Right atrium auricular region (tissue), 2 donors: ENCODE data around the gene ZBTB46. TPM values are rescaled to one million over a fixed set of nuclear protein-coding genes. Genes with fewer than 3 reads are reported as not detected.
"Not testable (repeated sequence)": the region's sequence is repeated elsewhere in the genome, so short reads cannot be mapped to it uniquely, and the experiment has no call there.

Experiments
- DNase-seq: peaks from one replicate; pipeline ENCODE4 v3.0.0-alpha.2; 2019; ENCODE audit warnings: low spot score
- H3K27ac ChIP-seq, 2 donors: fragments of 200-600 bp; sonication (generic); 1 replicate in 1 of 2; 2 replicates in 1 of 2; pipeline ENCODE4 v1.5.1; 2016 to 2019
- H3K27me3 ChIP-seq, 2 donors: fragments of 200-600 bp; sonication (generic); one replicate each; pipeline versions ENCODE4 v1.5.1 to v1.6.0; 2017 to 2019
- H3K36me3 ChIP-seq: fragments of 200-600 bp; sonication (generic); one replicate; pipeline ENCODE4 v1.5.1; 2016
- H3K4me1 ChIP-seq, 2 donors: fragments of 200-600 bp; sonication (generic); one replicate each; pipeline versions ENCODE4 v1.5.1 to v1.6.0; 2017 to 2019
- H3K4me3 ChIP-seq, 2 donors: fragments of 200-600 bp; sonication (generic); 1 replicate in 1 of 2; 2 replicates in 1 of 2; pipeline ENCODE4 v1.5.1; 2017 to 2019; ENCODE audit warnings: mild to moderate bottlenecking in 1 of 2, moderate library complexity in 1 of 2
- H3K9me3 ChIP-seq, 2 donors: fragments of 200-600 bp; sonication (generic); one replicate each; pipeline ENCODE4 v1.5.1; 2019
- total RNA-seq, 2 donors: library from RNA; depleted of rRNA; stranded (reverse); fragments of >200 nt; gene quantifications; one replicate each; pipeline ENCODE4 v1.1.0, GENCODE V29; 2016
- TF ChIP-seq, protein P1 (sequence below), 2 donors: fragments of 200-600 bp; sonication (generic); IDR thresholded peaks; one replicate each; pipeline ENCODE4 v1.5.1; 2019; ENCODE audit warnings: antibody characterized with exemption in 2 of 2

The ZBTB46 gene
- total RNA-seq, 2 donors from 2014 or later = 12.2 to 17.8 TPM

DNA sequence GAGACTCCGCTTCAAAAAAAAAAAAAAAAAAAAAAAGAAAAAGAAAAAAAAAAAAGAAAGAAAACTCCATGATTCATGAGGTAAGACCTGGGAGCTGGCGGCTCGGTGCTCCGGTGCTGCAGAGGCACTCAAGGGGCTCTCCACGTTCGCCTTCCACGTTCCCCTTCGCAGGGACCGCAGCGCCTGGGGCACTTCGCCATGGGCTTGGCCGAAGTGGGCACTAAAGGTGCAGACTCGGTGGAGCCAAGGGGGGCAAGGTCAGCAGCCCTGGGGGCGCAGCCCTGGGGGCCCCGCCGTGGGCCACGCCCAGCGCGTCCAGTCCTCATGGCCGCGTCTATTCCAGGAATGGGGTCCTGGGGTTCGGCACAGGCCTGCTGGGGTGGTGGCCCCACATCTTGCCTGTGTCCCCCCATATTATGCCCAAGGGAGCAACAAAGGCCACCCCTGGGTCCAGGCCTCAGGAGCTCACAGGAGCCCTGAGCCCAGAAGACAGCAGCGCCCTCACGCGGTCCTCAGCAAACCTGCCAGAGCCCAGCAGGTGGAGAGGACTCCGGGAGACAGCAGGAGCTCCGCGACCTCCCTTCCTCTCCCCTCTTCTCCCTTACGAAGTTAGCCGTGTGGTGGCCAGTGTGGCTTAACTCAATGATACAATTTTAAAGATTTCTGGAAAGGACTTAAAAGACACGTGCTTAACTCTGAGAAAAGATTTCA lies 21.9 kb downstream of the ZBTB46 start:
- DNase-seq = no peak
- H3K27ac ChIP-seq = no peak overlapping the region

DNA sequence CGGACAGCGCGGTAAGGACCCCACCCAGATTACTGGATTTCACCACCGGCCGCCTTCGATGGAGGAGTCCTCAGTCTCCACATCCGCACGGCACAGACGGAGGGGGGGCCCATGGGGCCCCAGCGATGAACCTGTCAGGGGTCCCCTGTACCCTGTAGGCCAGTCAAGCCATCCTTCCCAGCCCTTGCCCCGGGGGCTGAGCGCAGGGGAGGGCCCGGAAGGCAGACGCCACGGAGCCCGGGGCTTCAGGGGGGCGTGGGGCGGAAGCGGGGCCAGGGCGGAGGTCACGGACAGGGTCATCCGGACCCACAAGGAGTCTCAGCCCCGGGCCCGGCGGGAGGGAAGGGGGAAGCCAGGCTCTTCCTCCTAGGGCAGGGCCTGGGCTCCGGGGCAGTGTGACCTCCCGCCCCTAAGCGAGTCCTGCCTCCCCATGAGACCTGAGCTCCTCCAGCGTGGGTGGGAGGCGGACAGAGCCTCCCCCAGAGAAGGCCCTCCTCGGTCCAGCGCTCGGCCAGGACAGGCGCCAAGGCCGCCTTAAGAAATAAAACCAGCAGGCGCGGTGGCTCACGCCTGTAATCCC lies 22.8 kb downstream of the ZBTB46 start:
- no peak for DNase-seq
- H3K9me3 ChIP-seq = no peaks in the 10 kb centered on the region
- H3K36me3 ChIP-seq = no peaks in the 10 kb centered on the region
- no peak overlapping the region for H3K27ac ChIP-seq
- no peaks in the 10 kb centered on the region for H3K27me3 ChIP-seq
- TF ChIP-seq, protein P1, sequence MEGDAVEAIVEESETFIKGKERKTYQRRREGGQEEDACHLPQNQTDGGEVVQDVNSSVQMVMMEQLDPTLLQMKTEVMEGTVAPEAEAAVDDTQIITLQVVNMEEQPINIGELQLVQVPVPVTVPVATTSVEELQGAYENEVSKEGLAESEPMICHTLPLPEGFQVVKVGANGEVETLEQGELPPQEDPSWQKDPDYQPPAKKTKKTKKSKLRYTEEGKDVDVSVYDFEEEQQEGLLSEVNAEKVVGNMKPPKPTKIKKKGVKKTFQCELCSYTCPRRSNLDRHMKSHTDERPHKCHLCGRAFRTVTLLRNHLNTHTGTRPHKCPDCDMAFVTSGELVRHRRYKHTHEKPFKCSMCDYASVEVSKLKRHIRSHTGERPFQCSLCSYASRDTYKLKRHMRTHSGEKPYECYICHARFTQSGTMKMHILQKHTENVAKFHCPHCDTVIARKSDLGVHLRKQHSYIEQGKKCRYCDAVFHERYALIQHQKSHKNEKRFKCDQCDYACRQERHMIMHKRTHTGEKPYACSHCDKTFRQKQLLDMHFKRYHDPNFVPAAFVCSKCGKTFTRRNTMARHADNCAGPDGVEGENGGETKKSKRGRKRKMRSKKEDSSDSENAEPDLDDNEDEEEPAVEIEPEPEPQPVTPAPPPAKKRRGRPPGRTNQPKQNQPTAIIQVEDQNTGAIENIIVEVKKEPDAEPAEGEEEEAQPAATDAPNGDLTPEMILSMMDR (IDR thresholded peaks at IDR 0.05) = no peak
- H3K4me1 ChIP-seq = peaks cover 0 to 11% of the 10 kb centered on the region in 2 donors
- no peak overlapping the region for H3K4me3 ChIP-seq

More for the DNA sequence above, 21.9 kb downstream of the ZBTB46 start:
- H3K4me1 ChIP-seq = peaks cover 0 to 9% of the 10 kb centered on the region in 2 donors
- TF ChIP-seq, protein P1 (IDR thresholded peaks at IDR 0.05) = no peak
- H3K9me3 ChIP-seq = no peaks in the 10 kb centered on the region
- no peak overlapping the region for H3K4me3 ChIP-seq
- H3K27me3 ChIP-seq = no peaks in the 10 kb centered on the region
- H3K36me3 ChIP-seq = no peaks in the 10 kb centered on the region

DNA sequence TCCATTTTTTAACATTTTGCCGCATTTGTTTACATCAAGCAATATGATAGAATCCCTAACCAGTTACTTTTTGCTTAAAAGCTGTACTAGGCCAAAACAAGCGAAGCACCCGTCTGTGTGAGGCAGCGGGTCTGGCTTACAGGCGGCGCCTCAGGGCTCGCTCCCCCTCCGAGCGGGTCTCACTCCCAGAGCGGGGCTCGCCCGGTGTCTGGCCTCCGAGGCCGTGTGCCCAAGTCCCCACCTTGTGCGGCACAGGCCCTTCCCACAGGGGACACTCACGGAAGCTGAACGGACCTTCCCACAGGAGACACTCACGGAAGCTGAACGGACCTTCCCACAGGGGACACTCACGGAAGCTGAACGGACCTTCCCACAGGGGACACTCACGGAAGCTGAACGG lies 23.4 kb downstream of the ZBTB46 start:
- no peak overlapping the region for H3K27ac ChIP-seq
- H3K9me3 ChIP-seq = no peaks in the 10 kb centered on the region
- no peaks in the 10 kb centered on the region for H3K27me3 ChIP-seq
- DNase-seq = no peak
- no peak overlapping the region for H3K4me3 ChIP-seq
- TF ChIP-seq, protein P1 (IDR thresholded peaks at IDR 0.05) = no peak
- H3K4me1 ChIP-seq = peaks cover 0 to 11% of the 10 kb centered on the region in 2 donors
- no peaks in the 10 kb centered on the region for H3K36me3 ChIP-seq

DNA sequence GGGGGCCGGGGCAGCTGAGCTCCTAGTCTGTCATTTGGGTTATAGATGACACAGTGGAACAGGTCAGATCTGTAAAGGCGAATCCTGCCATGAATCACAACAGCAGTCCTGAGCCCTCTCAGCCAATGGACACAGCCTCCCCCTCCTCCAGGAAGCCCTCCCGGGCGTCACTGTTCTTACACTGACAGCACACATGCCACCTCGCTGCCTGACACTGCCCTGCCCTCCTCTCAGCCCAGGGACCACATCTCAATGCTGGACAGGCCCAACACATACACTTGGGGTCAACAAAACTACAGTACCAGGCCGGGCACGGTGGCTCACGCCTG lies 26.8 kb downstream of the ZBTB46 start:
- TF ChIP-seq, protein P1 (IDR thresholded peaks at IDR 0.05) = no peak
- Histone ChIP-seq H3K36me3 (no peaks in the 10 kb centered on the region), H3K27me3 (no peaks in the 10 kb centered on the region), H3K4me1 (peaks cover 0 to 5% of the 10 kb centered on the region in 2 donors), H3K4me3 (no peak overlapping the region), H3K9me3 (no peaks in the 10 kb centered on the region), H3K27ac (no peak overlapping the region)
- no peak for DNase-seq

DNA sequence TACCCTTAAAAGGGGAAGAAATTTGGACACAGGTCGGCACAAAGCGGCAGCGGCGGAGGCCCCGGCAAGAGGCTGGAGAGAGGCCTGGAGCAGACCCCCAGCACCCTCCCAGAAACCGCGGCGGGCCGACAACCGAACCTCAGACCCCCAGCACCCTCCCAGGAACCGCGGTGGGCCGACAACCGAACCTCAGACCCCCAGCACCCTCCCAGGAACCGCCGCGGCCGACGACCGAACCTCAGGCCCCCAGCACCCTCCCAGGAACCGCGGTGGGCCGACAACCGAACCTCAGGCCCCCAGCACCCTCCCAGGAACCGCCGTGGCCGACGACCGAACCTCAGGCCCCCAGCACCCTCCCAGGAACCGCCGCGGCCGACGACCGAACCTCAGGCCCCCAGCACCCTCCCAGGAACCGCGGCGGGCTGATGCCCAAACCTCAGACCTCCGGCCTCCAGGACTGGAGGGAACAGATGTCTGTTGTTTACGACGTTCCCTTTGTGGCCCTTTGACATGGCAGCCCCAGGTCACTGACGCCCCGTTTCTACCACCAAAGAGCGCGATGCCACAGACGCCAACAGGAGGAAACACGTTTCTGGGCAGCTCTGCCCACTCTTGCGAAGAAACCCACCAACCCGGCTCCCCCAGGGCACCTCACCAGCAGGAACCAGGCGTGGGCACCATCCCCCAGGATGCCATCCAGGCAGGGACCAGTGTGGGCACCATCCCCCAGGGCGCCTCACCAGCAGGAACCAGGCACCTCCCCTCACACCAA lies 28.4 kb downstream of the ZBTB46 start:
- TF ChIP-seq, protein P1 (IDR thresholded peaks at IDR 0.05) = no peak
- H3K4me1 ChIP-seq = peaks cover 0 to 5% of the 10 kb centered on the region in 2 donors

DNA sequence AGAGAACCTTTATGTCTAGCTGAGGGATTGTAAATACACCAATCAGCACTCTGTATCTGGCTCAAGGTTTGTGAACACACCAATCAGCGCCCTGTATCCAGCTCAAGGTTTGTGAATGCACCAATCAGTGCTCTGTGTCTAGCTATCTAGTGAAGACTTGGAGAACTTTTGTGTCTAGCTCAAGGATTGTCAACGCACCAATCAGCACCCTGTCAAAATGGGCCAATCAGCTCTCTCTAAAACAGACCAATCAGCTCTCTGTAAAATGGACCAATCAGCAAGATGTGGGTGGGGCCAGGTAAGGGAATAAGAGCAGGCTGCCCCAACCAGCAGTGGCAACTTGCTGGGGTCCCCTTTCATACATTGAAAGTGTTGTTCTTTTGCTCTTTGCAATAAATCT lies 29.9 kb downstream of the ZBTB46 start:
- H3K9me3 ChIP-seq, H3K4me1 ChIP-seq, H3K27me3 ChIP-seq, H3K4me3 ChIP-seq, DNase-seq, H3K27ac ChIP-seq, H3K36me3 ChIP-seq: not testable (repeated sequence)

More for the DNA sequence above, 28.4 kb downstream of the ZBTB46 start:
- DNase-seq = no peak
- Histone ChIP-seq H3K27ac (no peak overlapping the region), H3K36me3 (no peaks in the 10 kb centered on the region), H3K9me3 (no peaks in the 10 kb centered on the region), H3K27me3 (no peaks in the 10 kb centered on the region), H3K4me3 (no peak overlapping the region)

DNA sequence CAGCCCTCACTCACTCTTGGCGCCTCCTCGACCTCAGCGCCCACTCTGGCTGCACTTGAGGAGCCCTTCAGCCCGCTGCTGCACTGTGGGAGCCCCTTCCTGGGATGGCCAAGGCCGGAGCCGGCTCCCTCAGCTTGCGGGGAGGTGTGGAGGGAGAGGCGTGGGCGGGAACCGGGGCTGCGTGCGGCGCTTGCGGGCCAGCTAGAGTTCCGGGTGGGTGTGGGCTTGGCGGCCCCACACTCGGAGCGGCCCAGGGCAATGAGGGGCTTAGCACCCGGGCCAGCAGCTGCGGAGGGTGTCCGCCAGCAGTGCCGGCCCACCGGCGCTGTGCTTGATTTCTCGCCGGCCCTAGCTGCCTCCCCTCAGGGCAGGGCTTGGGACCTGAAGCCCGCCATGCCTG lies 30.7 kb downstream of the ZBTB46 start:
- not testable (repeated sequence) for DNase-seq, H3K36me3 ChIP-seq, H3K27me3 ChIP-seq, H3K4me1 ChIP-seq, H3K9me3 ChIP-seq, H3K27ac ChIP-seq, H3K4me3 ChIP-seq

DNA sequence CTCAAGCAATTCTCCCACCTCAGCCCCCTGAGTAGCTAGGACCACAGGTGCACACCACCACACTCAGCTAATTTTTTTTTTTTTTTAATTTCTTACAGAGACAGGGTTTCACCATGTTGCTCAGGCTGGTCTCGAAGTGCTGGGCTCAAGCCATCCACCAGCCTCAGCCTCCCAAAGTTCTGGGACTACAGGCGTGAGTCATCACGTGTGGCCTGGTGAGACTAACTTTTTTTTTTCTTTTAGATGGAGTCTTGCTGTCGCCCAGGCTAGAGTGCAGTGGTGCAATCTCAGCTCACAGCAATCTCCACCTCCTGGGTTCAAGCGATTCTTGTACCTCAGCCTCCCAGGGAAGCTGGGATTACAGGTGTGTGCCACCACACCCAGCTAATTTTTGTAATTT lies 31.9 kb downstream of the ZBTB46 start:
- DNase-seq = not testable (repeated sequence)

DNA sequence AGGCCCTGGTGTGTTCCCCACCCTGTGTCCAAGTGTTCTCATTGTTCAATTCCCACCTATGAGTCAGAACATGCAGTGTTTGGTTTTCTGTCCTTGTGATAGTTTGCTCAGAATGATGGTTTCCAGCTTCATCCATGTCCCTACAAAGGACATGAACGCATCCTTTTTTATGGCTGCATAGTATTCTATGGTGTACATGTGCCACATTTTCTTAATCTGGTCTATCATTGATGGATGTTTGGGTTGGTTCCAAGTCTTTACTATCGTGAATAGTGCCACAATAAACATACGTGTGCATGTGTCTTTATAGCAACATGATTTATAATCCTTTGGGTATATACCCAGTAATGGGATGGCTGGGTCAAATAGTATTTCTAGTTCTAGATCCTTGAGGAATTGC lies 33.9 kb downstream of the ZBTB46 start:
- not testable (repeated sequence) for DNase-seq, H3K36me3 ChIP-seq, H3K4me3 ChIP-seq, H3K9me3 ChIP-seq, H3K27me3 ChIP-seq, H3K27ac ChIP-seq
- peaks cover 0 to 11% of the 10 kb centered on the region in 2 donors for H3K4me1 ChIP-seq

More for the DNA sequence above, 31.9 kb downstream of the ZBTB46 start:
- not testable (repeated sequence) for H3K4me3 ChIP-seq, H3K9me3 ChIP-seq, H3K4me1 ChIP-seq, H3K27me3 ChIP-seq, H3K36me3 ChIP-seq, H3K27ac ChIP-seq
